K562 (cell line): ENCODE measurements around the gene RNASEH2A. TPM values are rescaled to one million over a fixed set of nuclear protein-coding genes. Genes with fewer than 3 reads are reported as not detected.

Source experiments
- ATF7 ChIP-seq: fragments of 450-650 bp; IDR thresholded peaks from 2 replicates; pipeline ENCODE4 v1.7.1; 2014; ENCODE audit warnings: mild to moderate bottlenecking, moderate library complexity
- BMI1 ChIP-seq: fragments of 150-350 bp; IDR thresholded peaks from 2 replicates; pipeline ENCODE4 v1.6.1; 2014; ENCODE audit warnings: low read length
- CTBP1 ChIP-seq: fragments of 450-650 bp; IDR thresholded peaks from 2 replicates; pipeline ENCODE4 v1.6.1; 2016; ENCODE audit warnings: borderline replicate concordance
- ELF1 ChIP-seq: fragments of 200-800 bp; sonication (Bioruptor generic); IDR thresholded peaks from 2 replicates; pipeline ENCODE4 v1.6.1; 2016; ENCODE audit warnings: missing genetic modification characterization, missing compliant biosample characterization
- GTF2A2 ChIP-seq: IDR thresholded peaks from 2 replicates; pipeline ENCODE4 v1.6.1; 2016; ENCODE audit warnings: mild to moderate bottlenecking, missing genetic modification characterization, missing compliant biosample characterization
- KAT7 ChIP-seq: sonication (generic); formaldehyde crosslinking; IDR thresholded peaks from 2 replicates; pipeline ENCODE4 v1.8.0; 2022; ENCODE audit warnings: missing genetic modification reagents, mild to moderate bottlenecking, borderline replicate concordance
- MTA3 ChIP-seq: fragments of 450-650 bp; formaldehyde crosslinking; IDR thresholded peaks from 2 replicates; pipeline ENCODE4 v1.6.1; 2017; ENCODE audit warnings: mild to moderate bottlenecking, borderline replicate concordance
- NRF1 ChIP-seq, 2 experiments: fragments of 450-650 bp; IDR thresholded peaks in 1 of 2; conservative IDR thresholded peaks in 1 of 2; 2 replicates each; pipeline ENCODE4 v1.6.1; 2014; ENCODE audit warnings: mild to moderate bottlenecking in 2 of 2
- POLR2AphosphoS5 ChIP-seq: IDR thresholded peaks from 2 replicates; pipeline ENCODE4 v1.6.1; 2011; ENCODE audit warnings: mild to moderate bottlenecking, low read depth, low read length, moderate library complexity; ENCODE audit not compliant: control insufficient read depth, insufficient read depth
- PTBP1 ChIP-seq: fragments of 200-400 bp; formaldehyde crosslinking; IDR thresholded peaks from 2 replicates; pipeline ENCODE4 v1.6.1; 2017; ENCODE audit warnings: low read depth, low read length
- SP1 ChIP-seq: sonication (generic); formaldehyde crosslinking; IDR thresholded peaks from 2 replicates; pipeline ENCODE4 v1.8.1; 2022; ENCODE audit warnings: mild to moderate bottlenecking, missing genetic modification reagents
- SRSF1 ChIP-seq: fragments of 200-400 bp; formaldehyde crosslinking; IDR thresholded peaks from 2 replicates; pipeline ENCODE4 v1.6.1; 2017; ENCODE audit warnings: mild to moderate bottlenecking, low read depth, low read length, moderate library complexity
- TAF1 ChIP-seq: IDR thresholded peaks from 2 replicates; pipeline ENCODE4 v1.6.1; 2011; ENCODE audit warnings: mild to moderate bottlenecking, low read length, moderate library complexity; ENCODE audit not compliant: insufficient read depth, control insufficient read depth, severe bottlenecking; ENCODE audit errors: extremely low read depth
- TRIM25 ChIP-seq: fragments of 450-650 bp; IDR thresholded peaks from 2 replicates; pipeline ENCODE4 v1.7.0; 2016; ENCODE audit warnings: borderline replicate concordance
- ZBTB17 ChIP-seq: fragments of 450-650 bp; formaldehyde crosslinking; IDR thresholded peaks from 2 replicates; pipeline ENCODE4 v1.4.0; 2020; ENCODE audit warnings: mild to moderate bottlenecking
- ZNF12 ChIP-seq: sonication (generic); formaldehyde crosslinking; IDR thresholded peaks from 2 replicates; pipeline ENCODE4 v1.4.0; 2020; ENCODE audit warnings: mild to moderate bottlenecking, missing genetic modification reagents
- polyA plus RNA-seq, 8 experiments: library from polyadenylated mRNA; depleted of rRNA in 4 of 8; stranded (reverse) in 5 of 8; unstranded in 3 of 8; fragments of >200 nt; fragmentation: Nextera tagmentation in 2 of 8; fragmentation: Illumina TruSeq in 1 of 8; extraction: Ambion mirVana in 2 of 8; extraction: Trizol in 1 of 8; gene quantifications; 2 replicates each; pipeline versions ENCODE4 v1.2.1 to v1.2.3, GENCODE V29; 2011 to 2014; ENCODE audit warnings: inconsistent platforms in 1 of 8, missing spikeins in 1 of 8
- total RNA-seq, 7 experiments: library from RNA; depleted of rRNA in 6 of 7; stranded (reverse); fragments of >200 nt in 6 of 7; fragmentation: Illumina TruSeq in 2 of 7; extraction: Trizol in 2 of 7; gene quantifications; 2 replicates each; pipeline versions ENCODE4 v1.2.1 to v1.2.3, GENCODE V29; 2011 to 2021; ENCODE audit warnings: low replicate concordance in 1 of 7
- TF ChIP-seq, protein P1 (sequence below): fragments of 250-450 bp; sonication (Bioruptor Pico); IDR thresholded peaks from 2 replicates; pipeline ENCODE4 v1.4.0; 2020
- TF ChIP-seq, protein P2 (sequence below): fragments of 450-650 bp; IDR thresholded peaks from one replicate; pipeline ENCODE4 v1.6.1; 2018; ENCODE audit warnings: mild to moderate bottlenecking, moderate library complexity; ENCODE audit not compliant: partially characterized antibody
- TF ChIP-seq, protein P3 (sequence below), 2 experiments: fragments of 450-650 bp in 1 of 2; sonication (generic) in 1 of 2; formaldehyde crosslinking in 1 of 2; IDR thresholded peaks in 1 of 2; conservative IDR thresholded peaks in 1 of 2; 2 replicates each; pipeline versions ENCODE4 v1.6.1 to v1.8.1; 2016 to 2023; ENCODE audit warnings: mild to moderate bottlenecking in 2 of 2, moderate library complexity in 2 of 2, inconsistent platforms in 1 of 2, missing genetic modification reagents in 1 of 2
- TF ChIP-seq, protein P4 (sequence below): sonication (generic); formaldehyde crosslinking; IDR thresholded peaks from 2 replicates; pipeline ENCODE4 v1.8.1; 2023; ENCODE audit warnings: mild to moderate bottlenecking, missing genetic modification reagents

RNASEH2A gene
- total and polyA plus RNA-seq, 9 of the 15 experiments (the other 6 are each of a cell fraction or from before 2014, with no cell fraction given), result 22.3 to 78.0 (median 61.7) TPM

DNA sequence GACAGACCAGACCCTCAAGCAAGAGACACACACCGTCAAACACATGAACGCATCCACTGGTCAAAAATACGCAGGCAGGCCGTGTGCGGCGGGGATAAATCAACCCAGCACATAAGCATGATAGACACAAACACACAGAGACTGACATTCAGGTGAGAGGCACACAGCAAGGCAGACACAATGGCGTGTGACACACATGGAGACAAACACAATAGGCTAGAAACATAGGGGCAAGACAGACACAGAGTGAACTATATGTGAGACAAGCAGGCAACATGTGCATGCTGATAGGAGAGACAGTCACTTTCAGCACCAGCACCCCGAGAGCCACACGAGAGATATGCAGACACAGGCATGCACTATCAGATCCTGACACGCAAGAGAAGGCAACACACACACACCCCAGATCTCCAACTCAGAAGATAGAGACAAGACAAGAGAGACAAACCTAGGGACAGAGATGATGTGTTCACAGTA, 22.0 kb upstream of the RNASEH2A start (continued):
- peak; percentile 77 for TF ChIP-seq ATF7
- TF ChIP-seq, protein P1, sequence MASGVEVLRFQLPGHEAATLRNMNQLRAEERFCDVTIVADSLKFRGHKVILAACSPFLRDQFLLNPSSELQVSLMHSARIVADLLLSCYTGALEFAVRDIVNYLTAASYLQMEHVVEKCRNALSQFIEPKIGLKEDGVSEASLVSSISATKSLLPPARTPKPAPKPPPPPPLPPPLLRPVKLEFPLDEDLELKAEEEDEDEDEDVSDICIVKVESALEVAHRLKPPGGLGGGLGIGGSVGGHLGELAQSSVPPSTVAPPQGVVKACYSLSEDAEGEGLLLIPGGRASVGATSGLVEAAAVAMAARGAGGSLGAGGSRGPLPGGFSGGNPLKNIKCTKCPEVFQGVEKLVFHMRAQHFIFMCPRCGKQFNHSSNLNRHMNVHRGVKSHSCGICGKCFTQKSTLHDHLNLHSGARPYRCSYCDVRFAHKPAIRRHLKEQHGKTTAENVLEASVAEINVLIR, result no peak
- no peak for TF ChIP-seq BMI1
- TF ChIP-seq, protein P2, sequence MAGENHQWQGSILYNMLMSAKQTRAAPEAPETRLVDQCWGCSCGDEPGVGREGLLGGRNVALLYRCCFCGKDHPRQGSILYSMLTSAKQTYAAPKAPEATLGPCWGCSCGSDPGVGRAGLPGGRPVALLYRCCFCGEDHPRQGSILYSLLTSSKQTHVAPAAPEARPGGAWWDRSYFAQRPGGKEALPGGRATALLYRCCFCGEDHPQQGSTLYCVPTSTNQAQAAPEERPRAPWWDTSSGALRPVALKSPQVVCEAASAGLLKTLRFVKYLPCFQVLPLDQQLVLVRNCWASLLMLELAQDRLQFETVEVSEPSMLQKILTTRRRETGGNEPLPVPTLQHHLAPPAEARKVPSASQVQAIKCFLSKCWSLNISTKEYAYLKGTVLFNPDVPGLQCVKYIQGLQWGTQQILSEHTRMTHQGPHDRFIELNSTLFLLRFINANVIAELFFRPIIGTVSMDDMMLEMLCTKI, result no peak
- TF ChIP-seq ZNF12 (CRISPR knock-in tag), result no peak
- TF ChIP-seq SRSF1, result no peak
- peak; percentile 80; the same call in 1 of the 2 replicates for TF ChIP-seq SP1 (CRISPR knock-in tag)
- TF ChIP-seq NRF1 (conservative IDR thresholded peaks at IDR 0.05 in 1 of 2, IDR thresholded peaks at IDR 0.05 in 1 of 2), result peak; percentile 49 to 65; a peak in 3 of 4 replicates
- TF ChIP-seq PTBP1, result 0 out of 2 replicates have a peak, but pooled peaks have one; percentile 40
- TF ChIP-seq TRIM25, result no peak
- no peak; the same call in 1 of the 2 replicates for TF ChIP-seq KAT7 (CRISPR knock-in tag)
- no peak for TF ChIP-seq TAF1
- no peak for TF ChIP-seq ELF1
- TF ChIP-seq ZBTB17 (CRISPR knock-in tag), result no peak; the same call in 1 of the 2 replicates
- TF ChIP-seq MTA3, result peak; percentile 67; the same call in 1 of the 2 replicates
- TF ChIP-seq, protein P3, sequence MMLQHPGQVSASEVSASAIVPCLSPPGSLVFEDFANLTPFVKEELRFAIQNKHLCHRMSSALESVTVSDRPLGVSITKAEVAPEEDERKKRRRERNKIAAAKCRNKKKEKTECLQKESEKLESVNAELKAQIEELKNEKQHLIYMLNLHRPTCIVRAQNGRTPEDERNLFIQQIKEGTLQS (IDR thresholded peaks at IDR 0.05), result peak; percentile 66; the same call in 1 of the 2 replicates
- TF ChIP-seq, protein P3 (CRISPR knock-in tag; conservative IDR thresholded peaks at IDR 0.05), result peak; percentile 54; the same call in 1 of the 2 replicates
- TF ChIP-seq POLR2AphosphoS5, result peak; percentile 89
- TF ChIP-seq, protein P4, sequence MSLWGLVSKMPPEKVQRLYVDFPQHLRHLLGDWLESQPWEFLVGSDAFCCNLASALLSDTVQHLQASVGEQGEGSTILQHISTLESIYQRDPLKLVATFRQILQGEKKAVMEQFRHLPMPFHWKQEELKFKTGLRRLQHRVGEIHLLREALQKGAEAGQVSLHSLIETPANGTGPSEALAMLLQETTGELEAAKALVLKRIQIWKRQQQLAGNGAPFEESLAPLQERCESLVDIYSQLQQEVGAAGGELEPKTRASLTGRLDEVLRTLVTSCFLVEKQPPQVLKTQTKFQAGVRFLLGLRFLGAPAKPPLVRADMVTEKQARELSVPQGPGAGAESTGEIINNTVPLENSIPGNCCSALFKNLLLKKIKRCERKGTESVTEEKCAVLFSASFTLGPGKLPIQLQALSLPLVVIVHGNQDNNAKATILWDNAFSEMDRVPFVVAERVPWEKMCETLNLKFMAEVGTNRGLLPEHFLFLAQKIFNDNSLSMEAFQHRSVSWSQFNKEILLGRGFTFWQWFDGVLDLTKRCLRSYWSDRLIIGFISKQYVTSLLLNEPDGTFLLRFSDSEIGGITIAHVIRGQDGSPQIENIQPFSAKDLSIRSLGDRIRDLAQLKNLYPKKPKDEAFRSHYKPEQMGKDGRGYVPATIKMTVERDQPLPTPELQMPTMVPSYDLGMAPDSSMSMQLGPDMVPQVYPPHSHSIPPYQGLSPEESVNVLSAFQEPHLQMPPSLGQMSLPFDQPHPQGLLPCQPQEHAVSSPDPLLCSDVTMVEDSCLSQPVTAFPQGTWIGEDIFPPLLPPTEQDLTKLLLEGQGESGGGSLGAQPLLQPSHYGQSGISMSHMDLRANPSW (CRISPR knock-in tag), result no peak; the same call in 1 of the 2 replicates
- TF ChIP-seq GTF2A2 (tag), result no peak
- peak; percentile 80; the same call in 1 of the 2 replicates for TF ChIP-seq CTBP1
